GM23248 (cell line): Measurements from ENCODE around the gene PNMA1.

Source experiments
- EZH2 ChIP-seq: fragments of 200-600 bp; sonication (generic); IDR thresholded peaks from 2 replicates; pipeline ENCODE4 v1.6.1; 2018; ENCODE audit warnings: antibody characterized with exemption, mild to moderate bottlenecking; ENCODE audit not compliant: insufficient read depth, poor library complexity, severe bottlenecking
- EZH2phosphoT487 ChIP-seq: fragments of 200-600 bp; sonication (generic); IDR thresholded peaks from 2 replicates; pipeline ENCODE4 v1.6.1; 2018; ENCODE audit warnings: antibody characterized with exemption, moderate library complexity, mild to moderate bottlenecking, low read depth; ENCODE audit not compliant: insufficient read depth

- no peak for TF ChIP-seq EZH2
- no peak for TF ChIP-seq EZH2phosphoT487
These were observed 33.4 kb downstream of the PNMA1 start for GRCh38 chr14:73680821-73681220.
